SK-N-MC (cell line): ENCODE data around the gene SMTNL2.

Experiments
- EZH2 ChIP-seq: fragments of 200-600 bp; sonication (generic); IDR thresholded peaks from one replicate; pipeline ENCODE4 v1.6.1; 2017; ENCODE audit warnings: antibody characterized with exemption
- FOXP2 ChIP-seq: optimal IDR thresholded peaks from 2 replicates; pipeline ENCODE3; 2011; ENCODE audit warnings: mild to moderate bottlenecking, moderate library complexity; ENCODE audit not compliant: insufficient read depth; ENCODE audit errors: extremely low read length, control extremely low read depth
- POLR2AphosphoS5 ChIP-seq: IDR thresholded peaks from 2 replicates; pipeline ENCODE4 v1.6.1; 2012; ENCODE audit warnings: mild to moderate bottlenecking, low read depth, low read length, borderline replicate concordance

DNA sequence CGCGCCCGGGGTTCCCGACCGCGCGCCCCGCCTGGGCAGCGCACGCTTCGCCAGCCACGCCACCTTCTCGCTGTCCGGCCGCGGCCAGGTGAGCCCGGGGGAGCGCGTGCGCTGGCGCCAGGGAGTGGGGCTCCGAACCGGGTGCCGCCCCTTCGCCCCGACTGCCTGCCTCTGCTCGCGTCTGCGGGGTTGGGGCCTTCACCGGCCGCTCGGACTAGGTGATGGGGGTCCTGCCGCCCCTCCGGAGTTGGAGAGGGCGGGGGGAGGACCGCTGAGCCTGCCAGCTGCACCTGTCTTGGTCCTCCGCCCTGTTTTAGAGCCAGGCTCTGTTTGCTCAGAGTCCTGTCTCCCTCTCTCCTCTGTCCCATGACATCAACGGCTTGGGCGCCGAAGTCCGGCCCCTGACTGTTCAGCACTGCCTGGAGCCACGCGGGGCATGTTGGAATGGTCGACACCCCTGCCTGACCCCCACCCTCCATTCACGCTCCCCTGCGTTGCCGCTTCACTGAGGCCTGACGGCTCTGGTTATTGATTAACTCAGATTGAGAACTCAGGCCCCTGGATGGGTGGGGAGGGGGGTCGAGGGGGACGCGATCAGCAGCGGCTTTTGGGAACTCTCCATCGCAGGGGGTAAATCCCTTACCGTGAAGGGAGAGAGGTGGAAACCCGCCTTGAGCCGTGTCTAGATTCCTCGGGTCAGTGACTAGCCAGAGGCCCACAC, 748 bp downstream of the SMTNL2 start:
- TF ChIP-seq EZH2 (no peak), POLR2AphosphoS5 (no peak), FOXP2 (no peak)
